Neural cell (in vitro differentiated cells): ENCODE data around the gene SPDEF. TPM values are rescaled to one million over a fixed set of nuclear protein-coding genes. Genes with fewer than 3 reads are reported as not detected.

Experiments used
- H2AFZ ChIP-seq: fragments of 200-600, 300-800 bp; sonication (generic), shearing (Covaris generic); 2 replicates; pipeline ENCODE4 v1.6.0; 2014; ENCODE audit warnings: low read depth, mild to moderate bottlenecking, antibody characterized with exemption, low read length, moderate library complexity
- H3F3A ChIP-seq: fragments of 200-600 bp; shearing (Covaris generic); 2 replicates; pipeline ENCODE4 v1.6.1; 2016; ENCODE audit warnings: mild to moderate bottlenecking, moderate library complexity, mixed read lengths, antibody characterized with exemption, low read length; ENCODE audit not compliant: insufficient read depth, poor library complexity, severe bottlenecking
- H3K27ac ChIP-seq: fragments of 200-600, 300-800 bp; sonication (generic), shearing (Covaris generic); 2 replicates; pipeline ENCODE4 v1.5.1; 2014; ENCODE audit warnings: mild to moderate bottlenecking, low read length, moderate library complexity
- H3K27me3 ChIP-seq: fragments of 300-800, 200-600 bp; sonication (generic), shearing (Covaris generic); 2 replicates; pipeline ENCODE4 v1.6.0; 2014; ENCODE audit warnings: mild to moderate bottlenecking, low read depth, low read length, moderate library complexity; ENCODE audit not compliant: insufficient read depth
- H3K36me3 ChIP-seq: fragments of 300-800, 200-600 bp; sonication (generic), shearing (Covaris generic); 2 replicates; pipeline ENCODE4 v1.5.1; 2014; ENCODE audit warnings: mild to moderate bottlenecking, antibody characterized with exemption, low read length, moderate library complexity; ENCODE audit not compliant: insufficient read depth
- H3K4me2 ChIP-seq: fragments of 300-800, 200-600 bp; sonication (generic), shearing (Covaris generic); 2 replicates; pipeline ENCODE4 v1.6.0; 2014; ENCODE audit warnings: mild to moderate bottlenecking, low read length
- H3K4me3 ChIP-seq: fragments of 300-800, 200-600 bp; sonication (generic), shearing (Covaris generic); 2 replicates; pipeline ENCODE4 v1.5.1; 2014; ENCODE audit warnings: mild to moderate bottlenecking, low read length, moderate library complexity
- H3K79me2 ChIP-seq: fragments of 200-600 bp; shearing (Covaris generic); replicated peaks from 2 replicates; pipeline ENCODE4 v1.6.0; 2014; ENCODE audit warnings: mild to moderate bottlenecking, low read length, moderate library complexity; ENCODE audit not compliant: insufficient read depth
- H3K9ac ChIP-seq: fragments of 300-800, 200-600 bp; sonication (generic), shearing (Covaris generic); 2 replicates; pipeline ENCODE4 v1.6.1; 2016; ENCODE audit warnings: mild to moderate bottlenecking, low read length, mixed read lengths
- H3K9me2 ChIP-seq: fragments of 200-600 bp; shearing (Covaris generic); 2 replicates; pipeline ENCODE4 v1.6.1; 2016; ENCODE audit warnings: mild to moderate bottlenecking, low read length, mixed read lengths; ENCODE audit not compliant: insufficient read depth
- H3K9me3 ChIP-seq: fragments of 200-600, 300-800 bp; sonication (generic), shearing (Covaris generic); 2 replicates; pipeline ENCODE4 v1.6.1; 2016; ENCODE audit warnings: mild to moderate bottlenecking, mixed run types, low read length, moderate library complexity, mixed read lengths
- H4K20me1 ChIP-seq: fragments of 200-600 bp; shearing (Covaris generic); 2 replicates; pipeline ENCODE4 v1.6.1; 2016; ENCODE audit warnings: mild to moderate bottlenecking, mixed run types; ENCODE audit not compliant: insufficient read depth
- EP300 ChIP-seq: fragments of 450-650 bp; conservative IDR thresholded peaks from 2 replicates; pipeline ENCODE4 v1.6.1; 2014; ENCODE audit warnings: antibody characterized with exemption, mild to moderate bottlenecking, moderate library complexity; ENCODE audit not compliant: poor library complexity, severe bottlenecking
- EZH2 ChIP-seq: fragments of 200-600, 300-800 bp; shearing (Covaris generic), sonication (generic); IDR thresholded peaks from 2 replicates; pipeline ENCODE4 v1.6.1; 2014; ENCODE audit warnings: antibody characterized with exemption, low read length, borderline replicate concordance, mild to moderate bottlenecking; ENCODE audit not compliant: insufficient read depth, poor library complexity, severe bottlenecking
- MXI1 ChIP-seq: fragments of 450-650 bp; conservative IDR thresholded peaks from 2 replicates; pipeline ENCODE4 v1.6.1; 2014; ENCODE audit warnings: antibody characterized with exemption, mild to moderate bottlenecking; ENCODE audit not compliant: poor library complexity, severe bottlenecking
- POLR2AphosphoS5 ChIP-seq: IDR thresholded peaks from 2 replicates; pipeline ENCODE4 v1.6.1; 2012
- RAD21 ChIP-seq: fragments of 450-650 bp; conservative IDR thresholded peaks from 2 replicates; pipeline ENCODE4 v1.6.1; 2014; ENCODE audit warnings: antibody characterized with exemption, mild to moderate bottlenecking, moderate library complexity
- REST ChIP-seq: IDR thresholded peaks from 2 replicates; pipeline ENCODE4 v1.6.1; 2012; ENCODE audit warnings: borderline replicate concordance
- SMC3 ChIP-seq: fragments of 450-650 bp; conservative IDR thresholded peaks from 2 replicates; pipeline ENCODE4 v1.6.1; 2014; ENCODE audit warnings: antibody characterized with exemption, mild to moderate bottlenecking, moderate library complexity; ENCODE audit not compliant: poor library complexity
- TAF1 ChIP-seq: IDR thresholded peaks from 2 replicates; pipeline ENCODE4 v1.6.1; 2012; ENCODE audit warnings: low read depth
- polyA plus RNA-seq: library from polyadenylated mRNA; depleted of rRNA; stranded (reverse); fragments of >200 nt; gene quantifications from 2 replicates; pipeline ENCODE4 v1.2.3, GENCODE V29; 2014
- TF ChIP-seq, protein P1 (sequence below): fragments of 450-650 bp; IDR thresholded peaks from 2 replicates; pipeline ENCODE4 v1.5.1; 2014; ENCODE audit warnings: antibody characterized with exemption, mild to moderate bottlenecking, moderate library complexity; ENCODE audit not compliant: poor library complexity, severe bottlenecking

The SPDEF gene
- polyA plus RNA-seq, 1 donor from 2014 or later = 0.36 TPM

GRCh38 chr6:34508425-34508824 lies 47.7 kb downstream of the SPDEF start:
- no peaks in the 10 kb centered on the region for H3K36me3 ChIP-seq
- H2AFZ ChIP-seq = no peak overlapping the region
- TF ChIP-seq MXI1 (no peak), POLR2AphosphoS5 (no peak), EZH2 (no peak), EP300 (no peak), SMC3 (no peak), TAF1 (no peak), REST (no peak), RAD21 (no peak)
- TF ChIP-seq, protein P1, sequence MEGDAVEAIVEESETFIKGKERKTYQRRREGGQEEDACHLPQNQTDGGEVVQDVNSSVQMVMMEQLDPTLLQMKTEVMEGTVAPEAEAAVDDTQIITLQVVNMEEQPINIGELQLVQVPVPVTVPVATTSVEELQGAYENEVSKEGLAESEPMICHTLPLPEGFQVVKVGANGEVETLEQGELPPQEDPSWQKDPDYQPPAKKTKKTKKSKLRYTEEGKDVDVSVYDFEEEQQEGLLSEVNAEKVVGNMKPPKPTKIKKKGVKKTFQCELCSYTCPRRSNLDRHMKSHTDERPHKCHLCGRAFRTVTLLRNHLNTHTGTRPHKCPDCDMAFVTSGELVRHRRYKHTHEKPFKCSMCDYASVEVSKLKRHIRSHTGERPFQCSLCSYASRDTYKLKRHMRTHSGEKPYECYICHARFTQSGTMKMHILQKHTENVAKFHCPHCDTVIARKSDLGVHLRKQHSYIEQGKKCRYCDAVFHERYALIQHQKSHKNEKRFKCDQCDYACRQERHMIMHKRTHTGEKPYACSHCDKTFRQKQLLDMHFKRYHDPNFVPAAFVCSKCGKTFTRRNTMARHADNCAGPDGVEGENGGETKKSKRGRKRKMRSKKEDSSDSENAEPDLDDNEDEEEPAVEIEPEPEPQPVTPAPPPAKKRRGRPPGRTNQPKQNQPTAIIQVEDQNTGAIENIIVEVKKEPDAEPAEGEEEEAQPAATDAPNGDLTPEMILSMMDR = no peak
- H3K4me2 ChIP-seq = no peak overlapping the region
- H3K9me2 ChIP-seq = no peaks in the 10 kb centered on the region
- H3K27me3 ChIP-seq = no peaks in the 10 kb centered on the region
- H3F3A ChIP-seq = no peaks in the 10 kb centered on the region
- no peak overlapping the region for H3K9ac ChIP-seq
- H3K79me2 ChIP-seq = no peaks in the 10 kb centered on the region
- H3K9me3 ChIP-seq = no peaks in the 10 kb centered on the region
- no peak overlapping the region for H3K4me3 ChIP-seq
- no peak overlapping the region for H3K27ac ChIP-seq
- no peaks in the 10 kb centered on the region for H4K20me1 ChIP-seq

GRCh38 chr6:34506718-34507117 lies 49.4 kb downstream of the SPDEF start:
- Histone ChIP-seq H3K9me3 (no peaks in the 10 kb centered on the region), H3K27me3 (no peaks in the 10 kb centered on the region), H3K4me3 (no peak overlapping the region), H3K9me2 (no peaks in the 10 kb centered on the region), H3K36me3 (no peaks in the 10 kb centered on the region), H2AFZ (no peak overlapping the region), H3K27ac (no peak overlapping the region), H3K4me2 (no peak overlapping the region), H3F3A (no peaks in the 10 kb centered on the region), H3K9ac (no peak overlapping the region), H4K20me1 (no peaks in the 10 kb centered on the region), H3K79me2 (no peaks in the 10 kb centered on the region)
- no peak for TF ChIP-seq SMC3
- no peak for TF ChIP-seq REST
- TF ChIP-seq, protein P1 = no peak
- no peak for TF ChIP-seq TAF1
- TF ChIP-seq RAD21 = no peak
- no peak for TF ChIP-seq POLR2AphosphoS5
- TF ChIP-seq EP300 = no peak
- TF ChIP-seq EZH2 = no peak
- no peak for TF ChIP-seq MXI1
